GM08714 (cell line): ENCODE measurements around the gene RFPL2.

Experiments used
- H3K4me3 ChIP-seq: fragments of 200-500 bp; sonication (Bioruptor generic); 2 replicates; pipeline ENCODE4 v1.5.1; 2014; ENCODE audit warnings: mild to moderate bottlenecking, low read length, inconsistent platforms
- ZNF274 ChIP-seq: IDR thresholded peaks from 2 replicates; pipeline ENCODE4 v1.6.1; 2012; ENCODE audit warnings: mild to moderate bottlenecking, low read depth, low read length

RFPL2 gene

GRCh38 chr22:32204856-32205722 is at the start of gene RFPL2:
Gene RFPL2 (minus strand): TSS chr22:32205073. CDS start chr22:32202451, 2,622 bp downstream.
- no peak for TF ChIP-seq ZNF274

DNA sequence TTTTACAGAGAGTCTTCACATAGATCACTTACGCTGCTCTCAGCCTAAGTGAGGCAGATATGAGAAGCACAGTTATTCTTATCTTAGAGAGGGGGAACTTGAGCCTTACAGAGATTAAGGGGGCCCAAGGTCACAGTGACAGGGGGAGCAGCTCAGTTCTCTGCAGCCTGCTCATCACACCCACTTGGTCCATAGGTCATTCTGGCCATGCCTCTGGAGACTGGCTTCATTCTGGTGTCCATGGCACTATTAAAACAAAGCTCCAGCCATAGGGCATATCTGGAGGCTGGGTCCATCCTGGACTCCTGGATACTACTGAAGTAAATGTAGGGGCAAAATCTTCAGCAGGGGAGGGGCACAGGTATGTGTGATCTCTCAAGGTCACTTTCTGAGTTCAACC is 44.4 kb upstream of the RFPL2 start:
- TF ChIP-seq ZNF274, result no peak
- H3K4me3 ChIP-seq, result no peak overlapping the region

More at GRCh38 chr22:32204856-32205722, at the start of gene RFPL2:
- peak within 1 kb of the TSS; percentile 1; the same call in 1 of the 2 replicates for H3K4me3 ChIP-seq

DNA sequence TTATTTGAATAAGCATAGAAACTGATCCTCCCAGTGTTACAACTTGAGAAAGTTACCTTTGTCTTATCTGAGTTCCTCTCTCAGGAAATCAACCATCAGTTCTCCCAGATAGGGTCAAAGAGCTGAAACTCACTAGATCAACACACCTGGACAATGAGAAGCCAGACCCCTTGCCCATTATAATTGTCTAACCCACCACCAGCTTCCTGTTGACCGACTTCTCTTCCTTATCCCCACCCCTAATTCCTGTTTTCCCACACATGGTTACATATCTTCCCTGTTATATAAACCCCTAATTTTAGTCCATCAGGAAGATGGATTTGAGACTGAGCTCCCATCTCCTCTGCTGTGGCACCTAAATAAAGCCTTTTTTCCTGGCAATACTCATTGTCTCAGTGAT is 43.4 kb upstream of the RFPL2 start:
- H3K4me3 ChIP-seq, result no peak overlapping the region
- no peak for TF ChIP-seq ZNF274

GRCh38 chr22:32246166-32246565 is 41.3 kb upstream of the RFPL2 start:
- TF ChIP-seq ZNF274, result no peak
- no peak overlapping the region for H3K4me3 ChIP-seq

DNA sequence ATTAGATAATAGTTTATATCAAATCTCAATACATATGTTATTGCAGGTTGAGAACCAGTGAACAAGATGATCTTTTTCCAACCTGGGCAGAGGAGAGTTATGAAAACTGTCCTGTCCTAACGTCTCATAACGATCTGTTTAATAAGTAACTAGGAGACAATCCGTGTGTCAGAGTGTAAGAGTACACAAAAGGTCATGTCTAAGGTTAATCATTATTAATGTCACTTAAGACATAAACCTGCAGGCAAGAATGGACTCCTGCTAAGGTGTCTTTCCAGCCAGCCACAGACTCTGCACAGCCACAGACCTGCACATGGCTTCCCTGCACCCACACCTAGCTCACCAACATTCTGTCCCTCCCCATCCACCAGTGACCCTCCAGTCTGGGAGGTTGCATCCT is 40.2 kb upstream of the RFPL2 start:
- no peak overlapping the region for H3K4me3 ChIP-seq
- TF ChIP-seq ZNF274, result no peak

DNA sequence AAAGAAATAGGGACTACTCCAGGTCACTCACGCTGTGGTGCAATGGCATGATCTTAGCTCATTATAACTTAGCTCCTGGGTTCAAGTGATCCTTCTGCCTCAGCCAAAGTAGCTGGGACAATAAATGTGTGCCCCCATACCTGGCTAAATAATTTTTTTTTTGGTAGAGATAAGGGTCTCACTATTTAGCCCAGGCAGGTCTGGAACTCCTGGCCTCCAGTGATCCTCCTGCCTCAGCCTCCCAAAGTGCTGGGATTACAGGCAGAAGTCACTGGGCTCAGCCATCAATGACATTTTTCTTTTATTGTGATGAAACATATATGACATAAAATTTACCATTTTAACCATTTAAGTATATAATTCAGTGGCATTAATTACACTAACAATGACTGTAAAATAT is 39.7 kb upstream of the RFPL2 start:
- no peak for TF ChIP-seq ZNF274
- no peak overlapping the region for H3K4me3 ChIP-seq

GRCh38 chr22:32240461-32240860 is 35.6 kb upstream of the RFPL2 start:
- no peak for TF ChIP-seq ZNF274
- H3K4me3 ChIP-seq, result no peak overlapping the region

DNA sequence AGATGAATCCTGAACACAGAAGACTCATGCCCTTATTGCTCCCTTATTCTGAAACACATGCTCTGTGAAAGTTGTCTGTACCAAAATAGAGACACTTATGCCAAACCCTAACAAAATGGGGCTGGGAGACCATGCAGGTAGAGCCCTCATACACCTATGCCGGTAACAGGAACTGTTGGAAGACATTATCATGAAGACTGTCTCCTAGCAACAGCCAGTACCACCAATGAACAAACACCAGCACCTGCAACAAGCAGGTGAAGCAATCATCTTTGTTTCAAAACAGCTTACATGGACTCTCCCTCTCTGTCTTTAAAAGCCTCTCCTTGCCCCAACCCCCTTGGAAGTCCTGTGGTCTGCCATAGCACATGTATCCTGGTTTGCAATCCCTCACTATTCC is 33.0 kb upstream of the RFPL2 start:
- no peak overlapping the region for H3K4me3 ChIP-seq
- no peak for TF ChIP-seq ZNF274

GRCh38 chr22:32236970-32237369 is 32.1 kb upstream of the RFPL2 start:
- TF ChIP-seq ZNF274, result no peak

DNA sequence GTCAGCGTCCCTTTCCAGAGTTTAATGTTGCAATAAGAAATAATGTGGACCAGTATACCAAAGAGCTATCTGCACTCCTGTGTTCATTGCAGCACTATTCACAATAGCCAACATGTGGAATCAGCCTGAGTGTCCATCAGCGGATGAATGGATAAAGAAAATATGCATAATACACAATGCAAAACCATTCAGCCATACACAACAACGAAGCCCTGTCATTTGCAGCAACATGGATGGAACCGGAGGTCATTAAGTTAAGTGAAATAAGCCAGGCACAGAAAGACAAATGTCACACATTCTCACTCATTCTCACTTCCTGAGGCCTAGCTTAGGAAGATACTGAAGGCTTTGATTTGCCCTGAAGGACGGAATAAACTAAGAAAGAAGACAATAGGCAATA is 28.2 kb upstream of the RFPL2 start:
- no peak for TF ChIP-seq ZNF274
- no peak overlapping the region for H3K4me3 ChIP-seq

More at GRCh38 chr22:32236970-32237369, 32.1 kb upstream of the RFPL2 start:
- H3K4me3 ChIP-seq, result no peak overlapping the region

GRCh38 chr22:32232191-32232830 is 27.4 kb upstream of the RFPL2 start:
- no peak for TF ChIP-seq ZNF274

DNA sequence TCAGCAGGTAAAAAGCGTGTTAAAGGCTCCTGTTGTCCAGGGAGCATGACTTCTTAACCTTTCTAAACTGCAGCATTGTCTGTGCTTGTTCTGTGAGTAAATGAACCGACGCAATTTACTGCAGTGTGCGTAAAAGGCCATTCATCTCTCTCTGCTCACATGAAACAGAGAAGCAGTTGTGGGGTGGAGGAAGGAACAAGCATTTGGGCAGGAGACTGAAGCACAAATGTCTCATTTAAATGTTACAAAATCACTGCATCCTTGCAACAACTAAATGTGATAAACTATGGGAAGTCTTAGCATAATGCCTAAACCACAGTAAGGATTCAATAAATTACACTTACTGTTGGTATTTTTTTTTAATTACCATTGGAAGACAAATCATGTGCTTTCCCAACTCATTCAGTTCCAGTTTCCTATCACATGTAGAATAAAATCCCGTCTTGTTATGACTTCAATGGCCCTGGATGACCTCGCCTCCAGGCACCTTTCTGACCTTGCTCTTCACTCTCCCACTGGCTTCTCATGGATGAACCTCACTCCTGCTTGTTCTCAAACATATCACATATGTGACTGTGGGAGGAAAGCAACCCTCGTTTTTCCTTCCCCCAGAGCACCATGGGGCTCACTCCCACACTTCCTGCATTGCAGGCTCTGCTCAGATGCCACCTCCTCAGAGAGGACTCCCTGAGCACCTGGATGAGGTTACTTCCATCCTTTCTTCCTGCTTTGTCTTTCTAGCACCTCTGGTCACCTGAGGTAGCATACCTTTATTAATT is 21.6 kb upstream of the RFPL2 start:
- TF ChIP-seq ZNF274, result no peak
- H3K4me3 ChIP-seq, result no peak overlapping the region

More at GRCh38 chr22:32232191-32232830, 27.4 kb upstream of the RFPL2 start:
- no peak overlapping the region for H3K4me3 ChIP-seq

DNA sequence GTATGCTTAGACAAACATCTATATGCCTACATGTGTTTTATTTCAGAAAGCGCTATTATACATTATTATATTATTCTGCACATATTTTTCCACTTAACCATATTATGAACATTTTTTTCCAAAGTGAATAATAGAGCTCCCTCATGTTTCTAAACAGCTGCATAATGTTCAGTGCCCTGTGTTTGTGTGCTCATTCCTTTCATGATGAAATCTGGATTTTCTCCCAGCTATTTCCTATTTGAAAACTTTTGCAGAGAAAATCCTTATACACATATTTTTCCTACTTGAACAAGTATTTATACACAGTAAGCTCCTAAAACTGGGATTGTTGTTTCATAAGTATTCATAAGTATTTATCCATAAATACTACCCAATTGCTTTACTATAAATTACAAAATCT is 18.1 kb upstream of the RFPL2 start:
- TF ChIP-seq ZNF274, result no peak
- no peak overlapping the region for H3K4me3 ChIP-seq

DNA sequence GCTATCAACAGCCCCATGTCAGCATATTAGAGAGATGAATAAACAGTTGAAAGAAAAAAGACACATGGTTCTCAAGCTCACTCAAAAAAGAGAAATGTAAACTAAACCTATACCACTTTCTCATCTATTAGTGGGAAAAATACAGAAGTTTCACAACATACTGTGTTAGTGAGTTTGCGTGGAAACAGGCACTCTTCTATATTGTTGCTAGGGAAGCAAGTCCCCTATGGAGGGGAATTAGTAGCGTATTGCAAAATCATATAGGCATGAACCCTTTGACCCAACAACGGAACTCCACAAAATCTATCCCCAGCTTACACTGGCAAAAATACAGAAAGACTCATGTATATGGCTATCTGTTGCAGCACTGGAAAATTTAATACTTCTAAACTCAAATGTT is 14.2 kb upstream of the RFPL2 start:
- no peak for TF ChIP-seq ZNF274
- no peak overlapping the region for H3K4me3 ChIP-seq
